ENCODE results near the gene ADSS2. TPM values are rescaled to one million over a fixed set of nuclear protein-coding genes. Genes with fewer than 3 reads are reported as not detected.
A peak's percentile ranks its signal among the peaks of the same experiment; 100 is the strongest.

The ADSS2 gene
- total RNA-seq, 1 experiment from 2014 or later = 46.2 TPM

- Histone ChIP-seq H4K20me1 (ENCODE audit: insufficient read depth) (peaks cover 2% of the 10 kb centered on the region; the same call in 1 of the 2 replicates), H3K36me3 (ENCODE audit: control insufficient read depth in 1 of 2, insufficient read depth in 2 of 2, low read length in 2 of 2) (peaks cover 3 to 17% of the 10 kb centered on the region in 2 experiments; a peak in 2 of 4 replicates), H3K9me2 (ENCODE audit: insufficient read depth) (no peaks in the 10 kb centered on the region), H3K79me2 (ENCODE audit: insufficient read depth, low read length) (peaks cover 66% of the 10 kb centered on the region), H3K27ac (ENCODE audit: low read depth, low read length) (no peak overlapping the region), H2AFZ (ENCODE audit: low read depth, low read length, poor library complexity, severe bottlenecking) (no peak overlapping the region), H3K9ac (ENCODE audit: low read length) (peak overlapping the region; percentile 95), H3K27me3 (ENCODE audit: insufficient read depth, low read length) (no peaks in the 10 kb centered on the region), H3K9me3 (ENCODE audit: control insufficient read depth in 1 of 2, insufficient read depth in 1 of 2, low read depth in 1 of 2, low read length in 2 of 2) (no peaks in the 10 kb centered on the region), H3K4me2 (ENCODE audit: low read length) (peak overlapping the region; percentile 86), H3K4me3 (replicated peaks in 1 of 2; ENCODE audit: low read depth in 1 of 2, low read length in 2 of 2) (peak overlapping the region; percentile 92), H3K4me1 (ENCODE audit: control insufficient read depth in 1 of 2, insufficient read depth in 2 of 2, low read length in 2 of 2) (peaks cover 4 to 17% of the 10 kb centered on the region in 2 experiments; a peak in 3 of 4 replicates)
- intact Hi-C loops (cut with micrococcal nuclease) = loop anchor here (10.0 kb wide), 1 partner anchor 345 kb away; no protein-coding TSS in a partner anchor
- ChIA-PET CTCF (no interaction called here), POLR2A (no interaction called here), RAD21 (ENCODE audit: low non-redundant PET in 1 of 2, low total read pairs in 2 of 2, uncharacterized antibody in 2 of 2, unreplicated experiment in 2 of 2) (no interaction called here)
- no peak for TF ChIP-seq SP1 (IDR thresholded peaks at IDR 0.05; ENCODE audit: low read depth)
- ATAC-seq (no peak), DNase-seq (ENCODE audit: low read depth, low spot score) (no peak)
- TSS peak; percentile 39 for BruUV-seq (replicated peaks)
Observed at GRCh38 chr1:244449936-244450508, 1.7 kb downstream of the ADSS2 start.

- ChIA-PET POLR2A (no interaction called here), RAD21 (ENCODE audit: low non-redundant PET in 1 of 2, low total read pairs in 2 of 2, uncharacterized antibody in 2 of 2, unreplicated experiment in 2 of 2) (no interaction called here), CTCF (no interaction called here)
- Histone ChIP-seq H3K9me2 (ENCODE audit: insufficient read depth) (no peaks in the 10 kb centered on the region), H3K27me3 (ENCODE audit: insufficient read depth, low read length) (no peaks in the 10 kb centered on the region), H3K36me3 (ENCODE audit: control insufficient read depth in 1 of 2, insufficient read depth in 2 of 2, low read length in 2 of 2) (peaks cover 3 to 17% of the 10 kb centered on the region in 2 experiments; a peak in 2 of 4 replicates), H2AFZ (ENCODE audit: low read depth, low read length, poor library complexity, severe bottlenecking) (no peak overlapping the region), H3K4me1 (ENCODE audit: control insufficient read depth in 1 of 2, insufficient read depth in 2 of 2, low read length in 2 of 2) (peaks cover 4 to 17% of the 10 kb centered on the region in 2 experiments; a peak in 3 of 4 replicates), H3K4me3 (replicated peaks in 1 of 2; ENCODE audit: low read depth in 1 of 2, low read length in 2 of 2) (no peak overlapping the region), H3K79me2 (ENCODE audit: insufficient read depth, low read length) (peaks cover 80% of the 10 kb centered on the region), H4K20me1 (ENCODE audit: insufficient read depth) (peaks cover 4% of the 10 kb centered on the region; the same call in 1 of the 2 replicates), H3K9ac (ENCODE audit: low read length) (no peak overlapping the region), H3K9me3 (ENCODE audit: control insufficient read depth in 1 of 2, insufficient read depth in 1 of 2, low read depth in 1 of 2, low read length in 2 of 2) (no peaks in the 10 kb centered on the region), H3K4me2 (ENCODE audit: low read length) (no peak overlapping the region), H3K27ac (ENCODE audit: low read depth, low read length) (no peak overlapping the region)
- BruUV-seq (replicated peaks) = no TSS peak
- no peak for TF ChIP-seq ZFX (IDR thresholded peaks at IDR 0.05)
- no peak for TF ChIP-seq FOSL1 (IDR thresholded peaks at IDR 0.05; ENCODE audit: low read depth)
- TF ChIP-seq RAD21 (IDR thresholded peaks at IDR 0.05; ENCODE audit: low read depth) = no peak
- no peak for TF ChIP-seq POLR2AphosphoS5 (IDR thresholded peaks at IDR 0.05; ENCODE audit: low read depth, low read length)
- TF ChIP-seq CTCF (IDR thresholded peaks at IDR 0.05 in 2 of 3, conservative IDR thresholded peaks at IDR 0.05 in 1 of 3; ENCODE audit: borderline replicate concordance in 1 of 3, insufficient read depth in 1 of 3, low read depth in 2 of 3, low read length in 2 of 3) = no peak
- intact Hi-C loops (cut with micrococcal nuclease) = no loop called here
- DNase-seq (ENCODE audit: low read depth, low spot score) = no peak
- no peak for ATAC-seq
Observed at GRCh38 chr1:244448279-244449036, 3.3 kb downstream of the ADSS2 start.

Data from HCT116 (cell line).